Ovary (tissue), 9 donors: Measurements from ENCODE around the gene FAM241B. TPM values are rescaled to one million over a fixed set of nuclear protein-coding genes. Genes with fewer than 3 reads are reported as not detected.

Source experiments
- DNase-seq, 5 donors: peaks; one replicate each; pipeline ENCODE4 v3.0.0-alpha.2; 2019 to 2020
- H3K27ac ChIP-seq, 2 donors: fragments of 200-600 bp; one replicate each; pipeline versions ENCODE4 v1.5.1 to v1.8.0; 2019 to 2022
- H3K27me3 ChIP-seq: fragments of 200-600 bp; one replicate; pipeline ENCODE4 v1.8.0; 2022
- H3K36me3 ChIP-seq: fragments of 200-600 bp; sonication (generic); one replicate; pipeline ENCODE4 v1.5.1; 2019
- H3K4me1 ChIP-seq: one replicate; pipeline ENCODE4 v1.8.1; 2013; ENCODE audit warnings: mild to moderate bottlenecking, moderate library complexity; ENCODE audit not compliant: insufficient read depth
- H3K4me3 ChIP-seq: fragments of 200-600 bp; sonication (generic); one replicate; pipeline ENCODE4 v1.5.1; 2017
- H3K9me3 ChIP-seq, 2 donors: fragments of 200-600 bp in 1 of 2; sonication (generic) in 1 of 2; one replicate each; pipeline versions ENCODE4 v1.5.1 to v1.8.1; 2013 to 2019; ENCODE audit warnings: mild to moderate bottlenecking in 1 of 2, moderate library complexity in 1 of 2
- EP300 ChIP-seq: sonication (generic); formaldehyde crosslinking; IDR thresholded peaks from one replicate; pipeline ENCODE4 v1.6.1; 2017; ENCODE audit warnings: antibody characterized with exemption
- POLR2A ChIP-seq: fragments of 450-650 bp; IDR thresholded peaks from one replicate; pipeline ENCODE4 v1.6.1; 2017; ENCODE audit warnings: antibody characterized with exemption, mild to moderate bottlenecking, moderate library complexity
- WGBS, 3 donors: extraction: QIAGEN DNeasy Blood & Tissue Kit in 1 of 3; methylation state at CpG; one replicate each; pipeline versions ENCODE4 v1.1.5 to v1.1.7; 2013 to 2017; 5-methylcytosine and 5-hydroxymethylcytosine counted together
- intact Hi-C, 4 donors: fragments of 100-400 bp; cut with DNase I; formaldehyde crosslinking; loops; one replicate each; pipeline versions ENCODE4 v1.11.0 to v1.15.1; 2022 to 2023
- polyA plus RNA-seq, 2 donors: library from polyadenylated mRNA; stranded (reverse); fragments of 200-250 nt in 1 of 2; fragments of 350-450 nt in 1 of 2; fragmentation: Illumina TruSeq in 1 of 2; extraction: RNeasy Lipid Tissue Mini Kit (QIAGEN cat#74804) in 1 of 2; gene quantifications; one replicate each; pipeline ENCODE4 v1.2.3, GENCODE V29; 2013 to 2014
- total RNA-seq, 7 donors: library from RNA; depleted of rRNA in 2 of 7; stranded (reverse); fragments of >200 nt in 2 of 7; fragmentation: NEBNext Ultra II Directional in 3 of 7; extraction: Animal tissue kit (Norgen Biotek cat#: 25700) in 3 of 7; gene quantifications; one replicate each; pipeline versions ENCODE4 v1.1.0 to v1.2.4, GENCODE V29; 2016 to 2023
- TF ChIP-seq, protein P1 (sequence below), 3 donors: fragments of 450-650 bp in 2 of 3; fragments of 200-600 bp in 1 of 3; IDR thresholded peaks; one replicate each; pipeline versions ENCODE4 v1.5.1 to v1.8.0; 2016 to 2022; ENCODE audit warnings: antibody characterized with exemption in 3 of 3, mild to moderate bottlenecking in 1 of 3
- donor health status: DM: no; HTN: no; CAD: no; lungs with moderate emphysema.
- donor health status: DM: no; HTN: no; CAD: no.
- donor health status: Bipolar disorder and iron deficiency.
- donor health status: DM: yes; HTN: yes; CAD: no.
- donor health status: DM: no; HTN: no; CAD: no.
- donor health status: DM: yes; HTN: yes; CAD: no.

FAM241B gene
- total and polyA plus RNA-seq, 9 donors: 1.2 to 3.1 (median 2.0) TPM

DNA sequence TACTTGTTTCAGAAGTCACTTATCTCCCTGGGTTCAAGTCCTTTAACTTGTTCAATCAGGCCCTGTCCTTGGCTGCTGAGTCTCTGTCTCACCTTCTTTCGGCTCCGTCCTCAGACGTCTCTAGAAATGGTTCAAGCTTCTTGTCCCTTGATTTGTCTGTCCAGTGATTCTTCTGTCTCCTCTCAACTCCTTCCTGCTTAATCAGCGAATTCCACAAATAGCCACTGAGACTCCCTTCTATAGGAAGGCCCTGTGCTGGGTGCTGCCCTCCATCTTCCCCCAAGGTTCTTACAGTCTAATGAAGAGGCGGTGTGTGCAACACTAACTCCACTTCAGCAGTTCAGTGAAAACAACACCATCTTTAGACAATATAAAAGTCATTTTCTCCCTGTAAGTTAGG, 12.7 kb downstream of the FAM241B start:
- no peak for DNase-seq
- H3K27ac ChIP-seq: no peak overlapping the region
- H3K4me1 ChIP-seq: peaks cover under 1% of the 10 kb centered on the region
- H3K27me3 ChIP-seq: no peaks in the 10 kb centered on the region
- intact Hi-C loops: loop anchor here in 3 of 4 donors (5.0 to 10.0 kb wide), 6 partner anchors 72 to 275 kb away; partner anchors contain the start of gene COL13A1 (in 1 of the 3)
- no peak overlapping the region for H3K4me3 ChIP-seq
- H3K36me3 ChIP-seq: no peaks in the 10 kb centered on the region
- 83 to 88% (median 83%) methylated on average over 5 of the region's 5 CpGs for WGBS, 3 donors
- H3K9me3 ChIP-seq: no peaks in the 10 kb centered on the region
- TF ChIP-seq EP300 (no peak), POLR2A (no peak)
- TF ChIP-seq, protein P1, sequence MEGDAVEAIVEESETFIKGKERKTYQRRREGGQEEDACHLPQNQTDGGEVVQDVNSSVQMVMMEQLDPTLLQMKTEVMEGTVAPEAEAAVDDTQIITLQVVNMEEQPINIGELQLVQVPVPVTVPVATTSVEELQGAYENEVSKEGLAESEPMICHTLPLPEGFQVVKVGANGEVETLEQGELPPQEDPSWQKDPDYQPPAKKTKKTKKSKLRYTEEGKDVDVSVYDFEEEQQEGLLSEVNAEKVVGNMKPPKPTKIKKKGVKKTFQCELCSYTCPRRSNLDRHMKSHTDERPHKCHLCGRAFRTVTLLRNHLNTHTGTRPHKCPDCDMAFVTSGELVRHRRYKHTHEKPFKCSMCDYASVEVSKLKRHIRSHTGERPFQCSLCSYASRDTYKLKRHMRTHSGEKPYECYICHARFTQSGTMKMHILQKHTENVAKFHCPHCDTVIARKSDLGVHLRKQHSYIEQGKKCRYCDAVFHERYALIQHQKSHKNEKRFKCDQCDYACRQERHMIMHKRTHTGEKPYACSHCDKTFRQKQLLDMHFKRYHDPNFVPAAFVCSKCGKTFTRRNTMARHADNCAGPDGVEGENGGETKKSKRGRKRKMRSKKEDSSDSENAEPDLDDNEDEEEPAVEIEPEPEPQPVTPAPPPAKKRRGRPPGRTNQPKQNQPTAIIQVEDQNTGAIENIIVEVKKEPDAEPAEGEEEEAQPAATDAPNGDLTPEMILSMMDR (IDR thresholded peaks at IDR 0.05): no peak

GRCh38 chr10:69643779-69644657, 14.0 kb downstream of the FAM241B start:
- H3K4me3 ChIP-seq: no peak overlapping the region
- 57 to 64% (median 63%) methylated on average over 15 to 16 of the region's 16 CpGs for WGBS, 3 donors
- intact Hi-C loops: loop anchor here (2.0 to 10.0 kb wide), 7 partner anchors 71 to 273 kb away; partner anchors contain the start of gene COL13A1 (in 1 of the 4)
- TF ChIP-seq POLR2A: no peak
- TF ChIP-seq, protein P1 (IDR thresholded peaks at IDR 0.05): no peak
- TF ChIP-seq EP300: no peak
- DNase-seq: no peak
- H3K9me3 ChIP-seq: no peaks in the 10 kb centered on the region
- H3K4me1 ChIP-seq: peaks cover 3% of the 10 kb centered on the region
- no peaks in the 10 kb centered on the region for H3K27me3 ChIP-seq
- no peak overlapping the region for H3K27ac ChIP-seq
- H3K36me3 ChIP-seq: no peaks in the 10 kb centered on the region

DNA sequence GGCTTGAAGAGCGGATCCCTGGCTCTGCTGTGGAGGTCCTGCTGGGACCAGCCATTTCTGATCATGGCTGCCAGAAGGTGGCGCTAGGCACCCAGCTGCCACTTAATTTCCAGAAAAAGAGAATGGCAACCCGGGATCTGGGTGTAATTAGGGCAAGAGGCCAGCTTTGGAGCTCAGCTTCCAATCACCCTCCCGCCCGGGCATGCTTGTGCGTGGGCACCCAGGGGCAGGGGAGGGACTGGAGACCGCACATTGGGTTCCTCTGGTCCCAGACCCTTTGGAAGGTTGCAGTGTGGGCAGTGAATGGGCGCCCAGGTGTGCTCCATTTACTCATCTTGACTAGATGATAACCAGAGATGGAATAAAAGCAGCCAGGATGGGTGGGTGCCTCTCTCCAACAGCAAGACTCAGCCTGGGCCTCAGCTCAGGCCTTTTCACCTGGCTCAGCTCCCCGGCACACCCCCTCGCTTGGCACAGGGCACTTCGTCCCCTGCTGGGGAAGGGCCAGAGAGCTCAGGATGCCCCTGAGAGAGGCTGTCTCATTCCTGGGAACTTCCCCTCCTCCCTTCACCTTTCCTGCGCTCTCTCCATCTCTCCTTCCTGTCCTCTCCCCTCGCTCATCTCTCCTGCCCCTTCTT, 14.7 kb downstream of the FAM241B start:
- TF ChIP-seq, protein P1 (IDR thresholded peaks at IDR 0.05): peak in 2 of 3 donors; percentile 30 to 57
- TF ChIP-seq POLR2A (no peak), EP300 (no peak)
- DNase-seq: peak; percentile 23 to 75 (median 40)
- Histone ChIP-seq H3K4me1 (peaks cover 3% of the 10 kb centered on the region), H3K36me3 (no peaks in the 10 kb centered on the region), H3K27me3 (no peaks in the 10 kb centered on the region), H3K9me3 (no peaks in the 10 kb centered on the region), H3K27ac (no peak overlapping the region), H3K4me3 (no peak overlapping the region)
- WGBS, 3 donors: 53 to 60% (median 55%) methylated on average over 13 of the region's 13 CpGs
- intact Hi-C loops: loop anchor here (2.0 to 10.0 kb wide), 7 partner anchors 70 to 273 kb away; partner anchors contain the start of gene COL13A1 (in 1 of the 4)

DNA sequence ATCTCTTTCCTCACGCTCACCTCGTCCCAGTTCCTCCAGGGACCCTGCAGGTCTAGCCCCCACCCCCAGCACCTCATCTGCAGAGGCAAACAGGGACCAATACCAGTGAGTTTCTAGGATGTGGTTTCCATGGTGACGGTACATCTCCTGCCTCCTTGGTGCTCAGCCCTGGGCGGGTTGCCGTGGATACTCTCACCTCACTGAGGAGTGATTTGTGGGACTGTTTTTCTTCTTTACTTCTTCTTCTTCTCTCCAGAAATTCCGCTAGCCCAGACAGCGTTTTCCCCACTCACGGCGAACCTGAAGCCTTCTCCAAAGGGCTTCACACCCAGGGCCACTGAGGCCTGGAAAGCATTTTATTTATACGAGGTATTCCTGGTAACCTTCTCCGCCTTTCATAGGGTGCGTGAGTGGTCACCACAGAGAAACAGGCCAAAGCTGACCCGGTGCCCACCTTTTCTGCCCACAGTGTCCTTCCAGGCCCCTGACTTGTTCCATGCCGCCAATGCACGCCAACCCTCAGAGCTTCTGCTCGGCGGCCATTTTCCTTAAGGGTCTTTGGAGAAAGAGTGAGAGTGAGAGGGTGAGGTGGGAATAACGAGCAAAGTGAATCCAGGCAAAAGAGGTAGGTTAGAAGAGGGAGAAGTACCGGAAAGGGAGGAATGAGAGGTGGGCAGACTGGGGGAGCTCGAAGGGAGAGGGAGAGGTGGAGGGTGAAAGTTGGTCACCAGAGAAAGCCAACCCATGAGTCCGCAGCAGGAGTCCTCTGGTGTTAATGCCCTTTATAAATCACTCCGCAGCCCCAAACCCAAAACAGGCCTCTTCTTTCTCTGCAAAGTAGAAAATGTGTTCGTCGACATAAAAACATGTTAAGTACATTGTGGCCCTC, 15.5 kb downstream of the FAM241B start:
- no peaks in the 10 kb centered on the region for H3K36me3 ChIP-seq
- intact Hi-C loops: loop anchor here (2.0 to 10.0 kb wide), 6 partner anchors 69 to 269 kb away; partner anchors contain the start of gene COL13A1 (in 1 of the 4)

More for the DNA sequence above, 15.5 kb downstream of the FAM241B start:
- Histone ChIP-seq H3K4me1 (peaks cover 3% of the 10 kb centered on the region), H3K4me3 (no peak overlapping the region), H3K27ac (no peak overlapping the region), H3K27me3 (no peaks in the 10 kb centered on the region), H3K9me3 (no peaks in the 10 kb centered on the region)
- TF ChIP-seq EP300 (no peak), POLR2A (no peak)
- TF ChIP-seq, protein P1 (IDR thresholded peaks at IDR 0.05): no peak
- no peak for DNase-seq
- WGBS, 3 donors: 93 to 94% (median 93%) methylated on average over 24 of the region's 24 CpGs
